Measurements from ENCODE around the gene BRAT1.
"Not testable (repeated sequence)": the region's sequence is repeated elsewhere in the genome, so short reads cannot be mapped to it uniquely, and the experiment has no call there.

The BRAT1 gene

DNA sequence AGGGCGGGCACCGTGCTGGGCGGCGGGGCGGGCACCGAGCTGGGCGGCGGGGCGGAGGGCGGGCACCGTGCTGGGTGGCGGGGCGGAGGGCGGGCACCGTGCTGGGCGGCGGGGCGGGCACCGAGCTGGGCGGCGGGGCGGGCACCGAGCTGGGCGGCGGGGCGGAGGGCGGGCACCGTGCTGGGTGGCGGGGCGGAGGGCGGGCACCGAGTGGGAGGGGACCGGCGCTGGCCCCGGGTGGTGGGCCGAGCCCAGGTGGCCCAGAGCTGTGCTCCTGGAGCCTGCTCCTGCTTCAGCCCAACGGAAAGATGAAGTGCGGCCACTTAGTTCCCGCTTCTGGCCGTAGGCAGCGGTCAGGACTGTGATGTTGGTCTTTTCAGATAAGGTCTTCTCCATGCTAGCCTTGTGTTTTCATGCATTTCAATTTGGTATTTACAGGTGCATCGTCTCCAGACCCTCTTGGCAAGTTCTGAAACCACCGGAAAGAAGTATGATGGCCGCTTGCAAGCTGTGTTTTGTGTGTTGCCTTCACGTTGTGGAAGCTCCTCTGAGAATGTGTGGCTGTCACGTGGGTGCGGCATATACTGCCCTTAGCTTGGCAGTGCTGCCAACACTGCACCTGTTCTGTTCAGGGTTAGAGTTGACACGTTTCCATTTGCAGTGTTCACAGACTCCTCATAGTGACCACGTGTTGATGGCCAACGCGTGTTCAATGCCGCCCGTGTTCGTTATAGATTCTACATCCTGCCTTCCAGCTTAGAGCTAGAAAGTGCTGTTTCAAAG is 28.7 kb upstream of the BRAT1 start:
- DNase-seq, result no peak

DNA sequence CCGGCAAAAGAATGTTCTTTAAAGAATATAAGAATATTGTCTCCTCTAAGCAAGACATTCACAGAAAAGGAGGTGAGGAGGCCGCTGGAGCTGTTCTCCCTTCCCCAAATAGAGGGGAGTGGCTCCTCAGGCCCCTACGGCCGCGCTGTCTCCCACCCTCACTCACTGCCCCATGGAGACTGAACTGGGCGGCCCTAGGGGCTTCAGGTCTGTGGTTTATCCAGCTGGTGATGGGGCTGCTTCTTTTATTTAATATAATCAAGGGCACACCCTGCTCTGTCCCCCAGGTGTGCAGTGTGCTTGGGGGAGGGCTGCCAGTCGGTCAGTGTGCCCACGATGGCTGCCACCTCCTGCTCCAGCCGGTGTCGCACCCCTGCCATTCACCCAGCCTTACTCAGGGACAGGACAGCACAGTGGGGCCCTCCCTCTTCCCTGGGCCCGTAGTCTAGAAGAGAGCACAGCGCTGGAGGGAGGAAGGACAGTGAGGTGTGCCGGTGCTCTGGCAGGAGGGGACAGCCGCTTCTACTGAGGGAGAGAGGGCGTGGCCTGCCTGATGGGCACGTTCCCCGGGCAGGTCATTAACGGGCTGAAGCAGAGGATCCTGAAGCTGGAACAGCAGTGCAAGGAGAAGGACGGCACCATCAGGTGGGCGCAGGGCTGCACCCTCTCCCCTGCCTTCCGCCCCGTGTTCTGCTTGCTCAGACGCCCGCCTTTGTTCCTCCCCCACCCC is 26.8 kb upstream of the BRAT1 start:
- DNase-seq, result no peak

DNA sequence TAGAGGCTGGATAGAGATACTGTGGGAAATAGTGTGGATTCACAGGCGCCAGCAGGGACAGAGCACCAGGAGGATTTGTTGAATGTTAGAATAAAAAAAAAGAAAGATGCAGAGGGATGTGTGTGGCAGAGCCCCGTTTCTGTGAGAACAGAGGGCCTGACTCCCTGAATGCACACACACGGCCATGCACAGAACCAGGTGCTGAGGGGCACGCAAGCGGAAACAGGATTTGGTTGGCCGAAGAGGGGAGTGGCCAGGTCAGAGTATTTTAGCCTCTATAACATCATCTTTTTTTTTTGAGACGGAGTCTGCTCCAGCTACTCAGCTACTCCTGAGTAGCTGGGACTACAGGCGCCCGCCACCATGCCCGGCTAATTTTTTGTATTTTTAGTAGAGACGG is 25.3 kb upstream of the BRAT1 start:
- DNase-seq, result no peak

DNA sequence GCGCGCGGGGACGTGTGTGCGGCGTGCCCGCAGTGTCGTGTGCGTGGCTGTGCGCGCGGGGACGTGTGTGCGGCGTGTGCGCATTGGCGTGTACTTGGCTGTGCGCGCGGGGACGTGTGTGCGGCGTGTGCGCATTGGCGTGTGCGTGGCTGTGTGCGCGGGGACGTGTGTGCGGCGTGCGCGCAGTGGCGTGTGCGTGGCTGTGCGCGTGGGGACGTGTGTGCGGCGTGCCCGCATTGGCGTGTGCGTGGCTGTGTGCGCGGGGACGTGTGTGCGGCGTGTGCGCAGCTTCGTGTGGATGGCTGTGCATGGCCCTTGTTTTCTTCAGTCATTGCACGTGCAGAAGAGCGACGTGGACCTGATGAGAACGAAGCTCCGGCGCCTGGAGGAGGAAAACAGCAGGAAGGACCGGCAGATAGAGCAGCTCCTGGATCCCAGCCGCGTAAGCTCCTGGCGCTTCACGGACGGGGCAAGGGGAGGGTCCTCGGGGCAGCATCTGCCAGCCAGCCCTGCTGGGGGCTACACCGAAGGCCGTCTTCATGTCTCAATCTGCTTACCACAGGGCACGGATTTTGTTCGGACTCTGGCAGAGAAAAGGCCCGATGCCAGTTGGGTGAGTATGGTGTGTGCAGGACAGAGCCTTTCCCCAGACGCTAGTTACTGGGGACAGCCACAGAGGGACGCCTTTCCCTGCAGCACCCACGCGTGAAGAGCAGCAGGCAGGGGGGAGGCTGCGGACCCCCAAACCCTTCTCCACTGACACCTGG is 22.8 kb upstream of the BRAT1 start:
- no peak for DNase-seq

DNA sequence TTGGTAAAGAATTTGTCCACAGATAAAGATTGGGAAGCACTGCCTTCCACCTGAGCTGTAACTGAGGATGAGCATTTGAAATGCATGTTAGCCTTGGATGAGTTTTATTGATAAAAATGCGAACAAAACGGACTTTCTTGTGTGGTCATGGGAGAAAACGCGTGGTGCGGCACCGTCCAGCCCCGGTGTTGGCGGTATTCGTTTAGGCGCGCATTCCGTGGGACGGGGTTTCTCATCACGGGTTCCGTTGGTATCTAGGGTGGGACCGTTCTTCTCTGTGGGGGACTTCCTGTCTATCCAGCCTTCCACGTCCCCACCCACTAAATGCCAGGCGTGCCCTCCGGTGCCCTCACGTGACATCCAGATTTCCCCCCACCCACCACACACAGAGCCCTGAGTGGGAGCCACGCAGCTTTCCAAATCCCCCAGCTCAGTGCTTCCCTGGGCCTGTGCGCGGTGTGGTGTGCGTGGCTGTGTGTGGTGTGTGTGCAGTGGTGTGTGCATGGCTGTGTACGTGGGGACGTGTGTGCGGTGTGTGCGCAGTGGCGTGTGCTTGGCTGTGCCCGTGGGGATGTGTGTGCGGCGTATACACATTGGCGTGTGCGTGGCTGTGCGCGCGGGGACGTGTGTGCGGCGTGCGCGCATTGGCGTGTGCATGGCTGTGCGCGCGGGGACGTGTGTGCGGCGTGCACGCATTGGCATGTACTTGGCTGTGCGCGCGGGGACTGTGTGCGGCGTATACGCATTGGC is 21.6 kb upstream of the BRAT1 start:
- no peak for DNase-seq

DNA sequence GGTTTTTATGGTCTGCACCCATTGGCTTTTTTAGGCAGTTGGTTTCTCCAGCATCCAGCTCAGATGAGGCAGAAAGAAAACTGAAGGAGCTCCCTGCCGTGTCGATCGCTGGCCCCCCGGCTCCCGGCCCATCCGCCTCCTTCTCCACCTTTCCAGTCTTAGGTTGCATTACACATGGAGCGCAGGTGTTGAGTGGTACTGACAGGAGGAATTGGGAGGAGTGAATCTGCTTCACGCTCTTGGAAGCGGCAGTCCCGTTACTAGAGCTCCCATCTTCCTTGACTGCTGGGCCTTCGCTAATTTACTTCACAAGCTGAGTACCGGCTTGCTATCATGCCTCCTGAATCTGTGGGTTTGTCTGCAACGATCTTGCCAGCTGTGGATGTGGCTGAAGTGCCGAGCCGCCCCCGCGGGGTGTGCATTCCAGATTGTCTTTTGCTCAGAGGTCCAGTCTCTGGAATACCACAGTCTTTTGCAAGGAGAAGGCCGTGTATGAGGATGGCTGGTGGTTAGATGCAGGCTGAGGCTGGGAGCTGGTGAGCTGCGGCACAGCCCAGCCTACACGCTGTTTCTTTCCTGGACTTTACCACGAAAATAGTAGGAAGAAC is 20.5 kb upstream of the BRAT1 start:
- DNase-seq, result no peak

DNA sequence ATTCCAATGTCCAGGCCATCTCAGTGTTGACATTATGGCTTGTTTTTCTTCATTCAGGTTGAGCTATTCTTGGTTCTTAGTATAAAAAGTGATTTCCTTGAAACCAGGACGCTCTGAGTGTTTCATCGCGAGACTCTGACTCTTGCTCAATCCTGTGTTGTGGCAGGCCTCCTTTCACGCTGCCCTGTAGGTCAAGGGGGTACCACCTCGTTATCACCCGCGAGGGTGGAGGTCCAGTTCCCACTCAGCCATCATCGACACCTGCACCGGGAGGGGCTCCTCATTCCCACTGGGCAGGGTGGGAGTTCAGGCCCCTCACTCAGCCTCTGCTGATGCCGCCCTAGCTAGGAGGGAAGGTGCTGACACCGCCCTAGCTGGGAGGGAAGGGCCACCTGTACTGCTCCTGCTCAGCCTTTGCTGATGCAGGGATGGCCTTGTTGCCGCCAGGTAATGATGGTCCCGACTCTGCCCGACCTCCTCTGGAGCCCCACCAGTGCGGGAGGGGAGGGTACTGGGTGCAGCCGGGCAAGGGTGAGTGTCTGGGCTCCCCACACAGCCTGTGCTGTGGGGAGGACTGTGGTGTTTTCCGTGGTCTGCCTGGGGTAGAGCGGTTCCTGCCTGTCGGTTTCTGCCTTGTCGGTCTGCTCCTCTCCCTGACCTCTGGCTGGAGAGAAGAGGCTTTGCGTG is 19.9 kb upstream of the BRAT1 start:
- DNase-seq, result no peak

DNA sequence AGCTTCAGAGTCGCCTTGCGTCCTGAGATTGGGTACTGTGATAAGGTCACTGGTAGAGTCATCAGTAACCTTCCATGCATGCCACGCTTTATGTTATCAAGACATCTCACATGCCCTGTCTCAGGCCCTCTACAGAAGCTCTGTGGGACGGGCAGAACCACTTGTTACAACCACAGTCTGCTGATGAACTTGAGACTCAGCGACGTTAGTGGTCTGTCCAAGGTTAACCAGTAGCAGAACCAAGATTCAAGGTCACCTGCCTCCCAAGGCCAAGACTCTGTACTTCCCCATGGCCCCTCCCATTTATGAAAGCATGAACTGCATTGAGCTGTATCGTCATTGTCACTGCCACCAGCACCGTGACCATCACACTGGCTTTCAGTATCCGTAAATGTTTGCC is 18.4 kb upstream of the BRAT1 start:
- DNase-seq, result no peak

DNA sequence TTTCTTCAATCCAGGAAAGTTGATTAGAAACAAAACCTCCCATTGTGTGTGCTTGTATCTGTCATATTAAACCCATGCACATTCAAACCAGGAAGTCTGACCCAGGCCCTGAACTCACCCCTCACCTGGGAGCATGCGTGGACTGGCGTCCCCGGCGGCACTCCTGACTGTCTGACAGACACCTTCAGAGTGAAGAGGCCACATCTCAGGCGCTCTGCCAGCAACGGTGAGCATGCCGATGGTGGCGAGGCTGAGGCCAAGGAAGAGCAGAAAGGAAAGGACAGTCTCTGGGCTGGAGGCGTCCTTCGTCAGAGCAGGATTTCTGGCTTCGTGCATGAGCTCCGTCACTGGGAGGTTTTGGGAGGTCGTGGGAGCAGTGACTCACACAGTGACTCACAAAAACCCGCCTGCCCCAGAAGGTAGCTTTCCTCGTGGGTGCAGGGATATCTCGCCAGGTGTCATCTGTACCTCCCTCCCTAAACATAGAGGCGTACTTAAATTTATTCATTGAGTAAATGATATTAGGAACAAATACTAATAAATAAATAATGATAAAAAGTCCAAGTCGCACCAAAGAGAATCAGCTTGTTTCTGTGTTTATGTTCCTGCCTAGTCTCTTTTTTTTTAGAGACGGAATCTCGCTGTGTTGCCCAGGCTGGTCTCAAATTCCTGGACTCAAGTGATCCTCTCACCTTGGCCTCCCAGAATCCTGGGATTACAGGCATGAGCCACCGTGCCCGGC is 16.9 kb upstream of the BRAT1 start:
- no peak for DNase-seq

DNA sequence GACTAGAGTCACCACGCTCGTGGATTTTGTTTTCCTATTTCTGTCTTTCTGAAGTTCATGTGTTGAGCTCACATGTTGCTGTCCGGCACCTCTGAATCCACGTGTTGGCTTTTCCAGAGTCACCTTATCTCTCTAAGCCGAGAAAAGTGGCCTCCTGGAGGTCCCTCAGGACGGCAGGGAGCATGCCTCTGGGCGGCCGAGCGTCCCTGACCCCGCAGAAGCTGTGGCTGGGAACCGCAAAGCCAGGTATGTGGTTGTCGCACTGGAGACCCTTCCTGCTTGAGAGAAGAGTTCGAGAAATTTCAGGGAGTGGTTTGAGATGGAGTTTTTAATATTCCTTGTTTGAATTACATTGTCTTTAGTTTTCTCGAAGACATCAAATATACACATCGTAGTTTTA is 16.1 kb upstream of the BRAT1 start:
- no peak for DNase-seq

DNA sequence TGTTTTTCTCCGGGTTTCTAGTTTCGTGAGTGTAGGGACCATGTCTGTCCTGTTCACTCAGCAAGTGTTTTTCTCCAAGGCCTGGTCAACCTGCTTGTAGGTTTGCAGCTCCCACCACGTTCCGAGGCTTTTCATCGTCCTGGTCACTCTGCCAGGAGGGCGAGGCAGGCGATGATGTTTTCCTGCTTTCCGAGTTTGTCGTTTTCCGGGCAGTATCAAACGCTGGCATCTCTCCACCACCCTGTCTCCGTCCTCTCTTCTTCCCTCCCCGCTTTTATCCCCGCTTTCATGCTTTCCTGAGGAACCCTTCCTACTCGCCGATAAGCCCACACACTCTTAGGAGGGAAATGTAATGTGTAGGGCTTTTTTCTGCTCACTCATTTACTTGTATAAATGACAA is 14.7 kb upstream of the BRAT1 start:
- no peak for DNase-seq

DNA sequence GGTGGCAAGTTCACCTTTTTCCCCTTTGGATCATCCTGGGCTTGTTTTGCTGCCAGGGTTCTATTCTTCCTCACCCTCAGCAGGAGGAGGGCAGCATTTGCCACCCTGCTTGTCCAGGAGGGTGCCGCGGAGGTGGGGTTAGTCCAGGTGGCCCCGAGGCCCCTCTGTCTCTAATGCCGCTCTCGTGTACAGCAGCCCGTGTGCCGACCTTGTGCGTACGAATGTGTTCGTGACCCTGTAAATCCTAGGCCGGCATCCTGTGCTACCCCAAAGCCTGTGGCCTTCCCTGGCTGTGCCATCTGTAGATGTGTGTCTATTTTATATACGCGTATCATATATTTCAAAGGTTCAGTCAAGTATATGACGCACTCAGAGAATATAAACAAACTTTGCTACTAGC is 14.1 kb upstream of the BRAT1 start:
- DNase-seq, result no peak

DNA sequence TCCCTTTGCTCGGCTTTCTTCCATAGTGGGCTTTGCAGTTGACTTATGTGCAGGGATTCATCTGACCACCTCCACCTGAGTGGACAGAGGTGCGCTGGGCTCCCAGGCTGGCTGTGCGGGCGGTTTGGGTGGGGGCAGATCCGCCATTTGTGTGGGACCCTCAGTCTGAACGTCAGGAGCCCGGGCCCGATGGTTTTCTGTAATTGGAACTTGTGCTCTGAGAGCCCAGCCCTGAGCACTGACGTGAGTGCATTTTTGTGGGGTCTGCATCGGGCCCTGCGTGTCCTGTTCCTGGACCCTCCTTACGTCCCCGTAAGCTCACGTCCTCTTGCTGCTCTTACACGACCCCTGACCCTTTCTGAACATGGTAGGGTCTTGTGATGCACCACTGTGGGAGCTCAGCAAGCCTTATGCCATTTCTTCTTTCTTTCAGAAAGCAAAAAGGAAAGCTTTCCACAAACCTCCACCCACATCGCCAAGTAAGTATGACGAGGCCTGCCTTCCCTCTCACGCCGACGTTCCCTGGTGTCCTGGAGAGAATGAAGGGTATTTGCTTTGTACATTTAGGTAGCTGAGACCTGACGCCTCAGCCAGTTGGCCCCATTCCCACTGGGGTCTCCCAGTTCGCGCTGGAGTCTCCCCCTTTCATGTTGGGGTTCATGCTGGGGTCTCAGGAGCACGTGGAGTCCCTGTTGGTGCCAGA is 13.3 kb upstream of the BRAT1 start:
- no peak for DNase-seq

DNA sequence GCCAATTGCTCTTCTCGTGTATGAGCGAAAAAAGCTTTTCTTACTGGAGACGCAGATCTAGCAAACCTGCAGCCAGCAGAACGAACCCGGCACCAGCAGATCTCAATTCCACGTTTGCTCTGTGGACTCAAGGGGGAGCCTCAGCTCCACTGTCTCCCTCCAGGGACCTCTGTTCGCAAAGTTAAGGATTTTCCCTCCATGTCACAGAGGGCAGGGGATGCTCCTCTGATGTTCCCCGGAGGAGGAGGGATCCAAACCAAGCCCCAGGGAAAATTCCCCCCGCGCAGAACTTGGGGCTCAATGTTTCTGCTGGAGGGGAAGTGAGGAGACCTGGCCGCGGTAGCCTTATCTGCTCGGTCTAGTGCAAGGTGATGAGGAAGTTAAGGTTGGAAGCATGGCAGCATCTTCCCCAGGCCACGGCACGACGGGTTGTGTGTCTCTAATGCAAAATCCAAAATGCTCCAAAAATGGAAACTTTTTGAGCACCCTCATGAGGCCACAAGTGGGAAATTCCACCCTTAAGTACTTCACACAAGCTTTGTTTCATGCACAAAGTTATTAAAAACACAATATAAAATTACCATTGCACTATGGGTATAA is 12.5 kb upstream of the BRAT1 start:
- DNase-seq, result no peak

DNA sequence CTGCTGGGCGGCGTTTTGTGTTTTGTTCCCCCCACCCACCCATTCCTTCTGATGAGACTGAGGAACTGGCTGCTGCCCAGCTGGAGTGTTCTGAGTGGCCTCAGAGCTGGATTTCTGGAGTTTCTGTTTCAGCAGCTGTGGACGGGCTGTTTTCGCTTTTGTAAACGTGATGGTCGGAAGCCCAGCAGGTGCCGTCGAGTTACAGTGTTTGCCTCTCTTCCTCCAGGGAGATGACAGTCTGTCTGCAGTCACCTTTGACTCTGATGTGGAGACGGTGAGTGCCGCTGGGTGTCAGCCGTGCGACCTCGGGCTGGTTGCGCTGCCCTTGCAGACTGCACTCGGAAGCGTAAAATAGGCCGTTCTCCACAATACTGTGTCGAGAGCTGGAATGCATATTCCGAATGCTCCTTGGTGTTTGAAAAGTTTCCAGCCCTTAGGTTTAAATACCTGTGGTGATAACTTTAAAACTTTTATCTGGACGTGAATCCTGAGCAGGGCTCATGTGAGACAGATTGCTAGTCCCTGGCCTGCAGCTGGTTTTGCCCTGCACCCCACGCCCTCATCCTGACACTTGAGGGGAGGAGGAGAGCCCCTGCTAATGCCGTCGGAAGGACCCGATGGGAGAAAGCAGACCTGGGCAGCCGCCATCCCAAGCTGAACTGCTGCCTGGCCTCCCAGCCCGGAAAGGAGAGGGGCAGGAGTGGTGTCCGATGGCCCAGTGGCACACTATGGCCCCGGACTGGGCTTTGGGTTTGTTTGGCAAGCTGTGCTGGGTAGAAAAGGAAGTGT is 11.8 kb upstream of the BRAT1 start:
- no peak for DNase-seq

DNA sequence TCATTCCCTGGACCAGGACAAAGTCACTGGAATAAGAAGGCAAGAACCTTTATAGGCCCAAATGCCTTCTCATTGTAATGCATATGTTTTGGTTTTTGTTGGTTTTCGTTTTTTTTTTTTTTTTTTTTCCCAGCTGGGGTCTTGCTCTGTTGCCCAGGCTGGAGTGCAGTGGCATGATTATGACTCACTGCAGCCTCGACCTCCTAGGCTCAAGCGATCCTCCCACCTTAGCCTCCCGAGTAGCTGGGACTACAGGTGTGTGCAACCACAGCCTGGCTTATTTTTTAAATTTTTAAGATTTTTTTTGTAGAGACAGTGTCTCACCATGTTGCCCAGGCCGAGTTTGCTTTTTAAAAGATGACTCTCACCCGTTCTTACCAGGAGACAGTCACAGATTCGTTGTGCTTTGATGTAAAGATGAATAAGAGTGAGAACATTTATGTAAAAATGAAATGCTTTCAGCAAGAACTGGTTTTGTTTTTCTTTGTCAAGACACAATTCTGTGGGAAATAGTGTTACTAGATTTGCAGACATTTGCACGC is 11.1 kb upstream of the BRAT1 start:
- no peak for DNase-seq

DNA sequence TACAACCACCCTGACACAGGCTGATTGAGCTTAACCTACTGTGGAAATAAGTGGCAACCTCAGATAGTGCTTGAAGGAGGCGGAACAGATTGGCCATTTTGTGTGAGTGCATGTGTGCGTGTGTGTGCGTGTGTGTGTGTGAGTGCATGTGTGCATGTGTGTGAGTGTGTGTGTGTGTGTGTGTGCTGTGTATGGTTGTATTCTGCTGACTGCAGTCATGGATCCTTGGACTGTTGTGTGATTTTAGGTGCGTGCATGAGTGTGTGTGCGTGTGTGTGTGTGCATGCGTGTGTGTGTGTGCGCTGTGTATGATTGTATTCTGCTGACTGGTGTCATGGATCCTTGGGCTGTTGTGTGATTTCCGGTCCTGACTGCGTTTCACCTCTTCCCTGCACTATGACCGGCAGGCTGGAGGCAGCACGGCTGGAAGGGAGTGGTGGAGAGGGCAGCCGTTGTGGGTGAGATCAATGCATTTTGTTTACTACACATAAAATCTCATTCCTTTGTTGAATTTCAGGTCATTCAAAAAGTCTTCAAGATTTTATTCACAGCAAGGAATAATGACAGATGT is 9.7 kb upstream of the BRAT1 start:
- DNase-seq, result no peak

DNA sequence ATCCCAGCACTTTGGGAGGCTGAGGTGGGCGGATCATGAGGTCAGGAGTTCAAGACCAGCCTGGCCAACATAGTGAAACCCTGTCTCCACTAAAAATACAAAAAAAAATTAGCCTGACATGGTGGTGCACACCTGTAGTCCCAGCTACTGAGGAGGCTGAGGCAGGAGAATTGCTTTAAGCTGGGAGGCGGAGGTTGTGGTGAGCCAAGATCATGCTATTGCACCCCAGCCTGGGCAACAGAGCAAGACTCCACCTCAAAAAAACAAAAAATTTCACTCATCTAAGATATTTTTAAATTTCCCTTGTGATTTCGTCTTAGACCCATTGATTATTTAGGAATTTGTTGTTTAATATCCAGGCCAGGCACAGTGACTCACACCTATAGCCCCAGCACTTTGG is 8.6 kb upstream of the BRAT1 start:
- DNase-seq, result not testable (repeated sequence)

Measured in OCI-M1 (cell line).